A673 (cell line): Measurements from ENCODE around the gene ZKSCAN4.

Experiments used
- CTCF ChIP-seq: fragments of 300-800, 200-600 bp; sonication (generic); conservative IDR thresholded peaks from 2 replicates; pipeline ENCODE4 v1.5.1; 2017; ENCODE audit warnings: low read depth, mild to moderate bottlenecking, antibody characterized with exemption, low read length, moderate library complexity, mixed read lengths
- EZH2 ChIP-seq: fragments of 200-600 bp; sonication (generic); IDR thresholded peaks from 2 replicates; pipeline ENCODE4 v1.6.1; 2017; ENCODE audit warnings: borderline replicate concordance, low read depth, mild to moderate bottlenecking, mixed read lengths, antibody characterized with exemption, low read length; ENCODE audit not compliant: poor library complexity, severe bottlenecking

DNA sequence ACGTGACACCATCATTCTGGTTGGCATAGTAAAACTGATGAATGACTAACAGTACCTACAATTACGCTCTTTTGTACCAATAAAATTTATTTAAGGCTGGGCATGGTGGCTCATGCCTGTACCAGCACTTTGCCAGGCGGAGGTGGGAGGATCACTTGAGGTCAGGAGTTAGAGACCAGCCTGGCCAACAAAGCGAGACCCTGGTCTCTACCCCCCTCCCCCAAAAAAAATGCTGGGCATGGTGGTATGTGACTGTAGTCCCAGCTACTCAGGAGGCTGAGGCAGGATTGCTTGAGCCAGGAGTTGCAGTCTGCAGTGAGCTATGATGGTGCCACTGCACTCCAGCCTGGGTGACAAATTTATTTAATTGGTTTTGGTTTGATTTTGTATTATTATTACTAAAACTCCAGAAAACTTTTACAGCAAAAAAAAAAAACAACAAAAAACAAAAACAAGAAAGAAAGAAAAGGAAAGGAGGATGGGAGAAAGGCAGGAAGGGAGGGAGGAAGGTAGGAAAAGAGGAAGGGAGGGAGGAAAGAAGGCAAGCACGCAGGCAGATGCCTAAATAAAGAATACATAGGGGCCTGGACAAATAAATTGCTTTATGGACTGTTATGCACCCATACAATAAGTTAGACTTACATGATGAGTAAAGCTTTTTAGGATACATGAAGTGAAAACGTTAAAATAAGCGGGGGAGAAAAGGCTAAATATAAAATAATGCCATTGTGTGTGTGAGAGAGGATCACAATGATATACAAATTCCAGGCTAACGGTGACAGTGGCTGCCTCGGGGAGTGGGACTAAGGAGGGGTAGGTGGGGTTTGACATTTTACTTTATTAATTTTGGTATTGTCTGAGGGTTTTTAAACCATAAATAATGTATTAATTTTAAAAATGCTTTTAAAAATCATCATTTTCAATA is 27.7 kb downstream of the ZKSCAN4 start:
- TF ChIP-seq CTCF (no peak), EZH2 (no peak)
